Renal cortical epithelial cell (primary cell): ENCODE data around the gene HMOX1. TPM values are rescaled to one million over a fixed set of nuclear protein-coding genes. Genes with fewer than 3 reads are reported as not detected.

Experiments
- DNase-seq: peaks from one replicate; pipeline ENCODE4 v3.0.0-alpha.2; 2011; ENCODE audit warnings: low read depth
- total RNA-seq: library from RNA; depleted of rRNA; stranded (reverse); fragments of >200 nt; gene quantifications from 2 replicates; pipeline ENCODE4 v1.2.3, GENCODE V29; 2014

Gene HMOX1
- total RNA-seq, 1 donor from 2014 or later = 46.6 TPM

DNA sequence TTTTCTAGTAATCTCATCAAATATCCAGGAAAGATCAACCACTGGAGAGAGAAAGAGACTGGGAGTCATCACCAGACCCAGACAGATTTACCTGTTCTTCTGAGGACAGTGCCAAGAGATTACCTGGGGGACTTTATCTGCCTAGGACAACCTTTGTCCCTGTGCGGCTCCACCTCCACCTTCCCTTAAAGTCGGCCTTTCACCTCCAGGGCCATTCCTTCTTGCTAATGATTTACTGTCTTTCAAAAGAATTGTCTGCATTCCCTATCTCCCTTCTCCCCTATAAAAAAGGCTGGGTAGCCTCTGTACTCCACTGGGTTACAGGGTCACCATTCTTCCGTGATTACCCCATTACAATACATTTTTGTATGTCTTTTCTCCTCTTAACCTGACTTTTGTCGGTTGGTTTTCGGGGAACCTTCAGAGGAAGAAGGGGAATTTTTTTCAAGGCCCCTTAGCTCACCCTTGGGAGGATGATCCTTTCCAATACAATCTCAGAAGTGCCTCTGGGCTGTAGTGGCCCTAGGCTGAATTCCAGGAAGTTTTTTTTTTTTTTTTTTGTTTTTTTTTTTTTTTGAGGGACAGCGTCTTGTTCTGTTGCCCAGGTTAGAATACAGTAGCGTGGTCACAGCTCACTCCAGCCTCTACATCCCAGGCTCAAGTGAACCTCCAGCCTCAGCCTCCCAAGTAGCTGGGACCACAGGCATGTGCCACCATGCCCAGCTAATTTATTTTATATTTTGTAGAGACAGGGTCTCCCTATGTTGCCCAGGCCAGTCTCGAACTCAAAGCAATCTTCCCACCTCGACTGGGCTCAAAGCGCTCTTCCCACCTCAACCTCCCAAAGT lies 1.5 kb upstream of the HMOX1 start:
- DNase-seq = no peak

DNA sequence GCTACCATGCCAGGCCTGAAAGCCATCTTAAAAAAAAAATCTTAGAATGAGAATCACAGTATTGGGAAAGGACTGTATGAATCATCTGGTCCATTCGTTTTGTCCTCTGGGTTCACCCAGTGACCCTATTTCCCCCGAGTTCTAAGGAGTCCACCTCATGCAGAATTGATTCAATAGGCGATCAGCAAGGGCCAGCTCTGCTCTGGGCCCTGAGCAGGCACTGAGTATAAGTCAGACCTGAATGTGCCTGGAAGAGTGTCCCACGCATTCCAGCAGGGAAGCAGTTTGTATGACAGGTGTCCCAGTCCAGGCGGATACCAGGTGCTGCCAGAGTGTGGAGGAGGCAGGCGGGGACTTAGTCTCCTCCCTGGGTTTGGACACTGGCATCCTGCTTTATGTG lies 883 bp upstream of the HMOX1 start:
- peak; percentile 78 for DNase-seq

DNA sequence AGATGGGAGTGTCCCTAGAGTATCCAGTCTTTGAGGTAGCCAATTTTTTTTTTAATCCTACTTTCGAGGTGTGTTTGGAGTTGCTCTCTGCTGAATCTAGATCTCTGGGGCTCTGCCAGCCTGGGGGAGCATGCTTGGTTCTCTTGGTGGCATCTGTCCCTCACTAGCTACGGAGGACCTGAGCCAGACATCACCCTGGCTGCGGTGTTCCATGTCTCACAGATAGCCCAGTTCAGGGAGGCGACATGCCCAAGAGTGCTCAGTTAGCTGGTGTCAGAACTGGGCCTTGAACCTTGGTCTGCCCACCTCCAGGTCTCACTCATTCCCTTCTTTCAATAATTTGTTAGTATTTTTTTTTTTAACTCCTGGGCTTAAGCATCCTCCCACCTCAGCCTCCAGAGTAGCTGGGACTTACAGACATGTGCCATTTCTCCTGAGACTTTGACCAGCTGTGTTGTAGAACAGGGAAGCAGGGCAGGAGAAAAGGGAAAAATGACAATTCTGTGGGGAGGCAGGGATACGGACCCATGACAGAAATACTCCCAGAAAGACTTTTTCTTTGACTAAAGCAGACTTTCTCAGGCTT lies 621 bp downstream of the HMOX1 start:
- no peak for DNase-seq

DNA sequence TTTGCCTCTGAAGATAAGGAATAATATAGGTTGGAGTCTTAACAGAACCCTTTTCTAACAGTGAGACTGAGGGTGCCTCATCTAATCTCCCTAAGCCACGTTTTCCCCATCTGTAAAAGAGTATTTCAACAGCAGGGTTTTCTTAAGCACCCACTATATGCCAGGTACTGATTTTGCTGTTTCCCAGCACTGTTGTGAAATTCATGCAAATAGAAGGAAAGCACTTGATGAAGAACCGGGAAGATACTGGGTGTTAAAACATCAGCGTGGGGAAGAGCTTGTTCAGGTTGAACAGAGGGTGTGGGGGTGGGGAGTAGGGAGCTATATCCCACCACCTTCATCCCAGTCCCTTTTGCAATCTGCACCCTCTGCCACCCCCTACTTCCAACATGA lies 2.8 kb downstream of the HMOX1 start:
- no peak for DNase-seq

DNA sequence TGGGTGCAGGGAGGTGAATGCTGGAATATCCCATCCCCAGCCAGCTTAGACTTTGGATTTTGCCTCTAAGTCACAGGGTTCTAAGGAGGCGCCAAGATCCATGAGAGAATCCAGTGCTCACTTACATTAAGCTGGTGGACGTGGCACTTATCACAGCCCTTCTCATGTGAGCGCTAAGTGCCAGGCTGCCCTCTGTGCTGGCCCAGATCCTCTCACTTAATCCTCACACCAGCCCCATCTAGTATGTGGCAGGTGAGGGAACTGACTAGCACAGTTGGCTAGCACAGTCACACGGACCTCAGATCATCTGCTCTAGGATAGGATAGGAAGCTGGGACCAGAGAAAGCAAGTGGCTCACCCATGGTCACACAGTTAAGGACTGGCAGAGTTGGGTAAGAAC lies 3.6 kb downstream of the HMOX1 start:
- no peak for DNase-seq

DNA sequence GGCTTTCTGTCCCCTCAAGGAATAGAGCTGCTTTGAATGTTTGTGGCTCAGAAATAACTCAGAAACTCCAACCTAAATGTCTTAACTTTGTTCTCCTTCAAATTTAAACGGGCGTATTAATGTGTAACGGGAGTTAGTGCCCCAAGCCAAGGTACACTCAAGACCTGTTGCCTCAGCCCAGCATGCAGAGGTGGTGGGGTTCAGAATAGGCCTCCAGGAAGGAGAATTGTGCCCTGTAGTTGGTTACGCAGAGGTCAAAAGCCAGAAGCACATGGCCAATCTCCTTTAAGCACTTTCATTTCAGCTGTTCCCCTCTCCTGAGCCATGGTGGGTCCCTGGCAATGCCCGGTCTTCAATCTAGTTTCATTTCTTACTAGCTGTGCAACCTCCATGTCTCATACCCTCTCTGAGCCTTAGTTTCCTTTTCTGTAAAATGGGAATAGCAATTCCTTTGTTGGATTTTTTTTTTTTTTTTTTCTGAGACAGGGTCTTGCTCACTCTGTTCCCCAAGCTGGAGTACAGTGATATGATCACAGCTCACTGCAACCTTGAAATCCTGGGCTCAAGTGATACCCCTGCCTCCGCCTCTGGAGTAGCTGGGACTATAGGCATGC lies 4.2 kb downstream of the HMOX1 start:
- DNase-seq = peak; percentile 74

DNA sequence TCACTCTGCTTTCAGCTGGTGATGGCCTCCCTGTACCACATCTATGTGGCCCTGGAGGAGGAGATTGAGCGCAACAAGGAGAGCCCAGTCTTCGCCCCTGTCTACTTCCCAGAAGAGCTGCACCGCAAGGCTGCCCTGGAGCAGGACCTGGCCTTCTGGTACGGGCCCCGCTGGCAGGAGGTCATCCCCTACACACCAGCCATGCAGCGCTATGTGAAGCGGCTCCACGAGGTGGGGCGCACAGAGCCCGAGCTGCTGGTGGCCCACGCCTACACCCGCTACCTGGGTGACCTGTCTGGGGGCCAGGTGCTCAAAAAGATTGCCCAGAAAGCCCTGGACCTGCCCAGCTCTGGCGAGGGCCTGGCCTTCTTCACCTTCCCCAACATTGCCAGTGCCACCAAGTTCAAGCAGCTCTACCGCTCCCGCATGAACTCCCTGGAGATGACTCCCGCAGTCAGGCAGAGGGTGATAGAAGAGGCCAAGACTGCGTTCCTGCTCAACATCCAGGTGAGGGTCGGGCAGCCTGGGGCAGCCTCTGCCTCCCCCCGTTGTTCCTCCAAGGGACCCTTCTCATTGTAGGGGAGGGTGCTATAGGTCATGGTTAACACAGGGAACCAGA lies 5.9 kb downstream of the HMOX1 start:
- no peak for DNase-seq

DNA sequence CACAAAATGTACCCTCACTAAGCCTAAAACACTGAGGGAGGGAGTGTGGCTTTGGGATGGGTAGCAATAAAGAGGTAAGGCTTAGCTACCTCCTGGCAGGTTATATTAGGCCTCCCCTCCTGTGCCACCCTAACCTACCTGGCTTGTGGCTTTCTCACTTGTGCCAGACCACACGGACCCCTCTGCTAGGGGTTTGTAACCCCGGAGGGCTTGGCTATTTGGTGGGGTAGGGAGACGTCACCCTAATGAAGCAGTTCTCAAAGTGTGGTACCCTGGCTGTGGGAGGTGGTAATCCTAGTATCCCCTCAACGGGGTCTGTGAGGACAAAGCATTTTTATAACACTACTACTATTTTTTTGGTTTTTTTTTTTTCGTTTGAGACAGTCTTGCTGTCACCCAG lies 10.0 kb downstream of the HMOX1 start:
- DNase-seq = no peak

DNA sequence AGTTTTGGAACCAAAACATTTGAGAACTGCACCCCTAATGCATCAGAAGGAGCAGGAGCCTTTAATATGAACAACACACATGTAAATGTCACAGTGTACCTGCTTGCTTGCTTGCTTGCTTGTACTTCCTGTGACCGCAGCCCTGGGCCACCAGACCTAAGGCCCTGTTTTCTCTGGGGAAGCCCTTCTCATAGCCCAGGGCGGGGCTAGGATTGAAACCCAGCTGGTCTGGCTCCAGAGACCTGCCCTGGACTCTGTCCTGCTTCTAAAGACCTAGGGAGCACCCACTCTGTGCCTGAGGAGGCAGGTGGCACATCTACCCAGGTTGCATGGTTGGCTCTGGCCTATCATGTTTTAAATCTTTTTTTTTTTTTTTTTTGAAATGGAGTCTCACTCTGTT lies 11.5 kb downstream of the HMOX1 start:
- DNase-seq = no peak

DNA sequence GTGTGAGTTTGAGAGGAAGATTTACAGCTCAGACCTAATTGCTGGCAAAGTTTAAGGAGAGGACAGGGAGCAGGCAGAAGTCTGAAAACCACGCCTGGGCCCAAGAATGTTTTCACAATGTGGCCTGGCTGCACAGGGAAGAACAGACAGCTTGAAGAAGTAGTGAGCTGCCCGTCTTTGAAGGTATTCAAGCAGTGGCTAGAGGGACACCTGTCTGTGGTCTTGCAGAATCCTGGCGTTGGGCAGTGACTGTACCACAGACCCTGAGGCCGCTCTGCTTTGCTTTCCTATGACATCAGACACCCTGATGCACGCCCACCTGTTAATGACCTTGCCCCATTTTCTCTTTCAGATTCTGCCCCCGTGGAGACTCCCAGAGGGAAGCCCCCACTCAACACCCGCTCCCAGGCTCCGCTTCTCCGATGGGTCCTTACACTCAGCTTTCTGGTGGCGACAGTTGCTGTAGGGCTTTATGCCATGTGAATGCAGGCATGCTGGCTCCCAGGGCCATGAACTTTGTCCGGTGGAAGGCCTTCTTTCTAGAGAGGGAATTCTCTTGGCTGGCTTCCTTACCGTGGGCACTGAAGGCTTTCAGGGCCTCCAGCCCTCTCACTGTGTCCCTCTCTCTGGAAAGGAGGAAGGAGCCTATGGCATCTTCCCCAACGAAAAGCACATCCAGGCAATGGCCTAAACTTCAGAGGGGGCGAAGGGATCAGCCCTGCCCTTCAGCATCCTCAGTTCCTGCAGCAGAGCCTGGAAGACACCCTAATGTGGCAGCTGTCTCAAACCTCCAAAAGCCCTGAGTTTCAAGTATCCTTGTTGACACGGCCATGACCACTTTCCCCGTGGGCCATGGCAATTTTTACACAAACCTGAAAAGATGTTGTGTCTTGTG lies 12.5 kb downstream of the HMOX1 start:
- DNase-seq = no peak

DNA sequence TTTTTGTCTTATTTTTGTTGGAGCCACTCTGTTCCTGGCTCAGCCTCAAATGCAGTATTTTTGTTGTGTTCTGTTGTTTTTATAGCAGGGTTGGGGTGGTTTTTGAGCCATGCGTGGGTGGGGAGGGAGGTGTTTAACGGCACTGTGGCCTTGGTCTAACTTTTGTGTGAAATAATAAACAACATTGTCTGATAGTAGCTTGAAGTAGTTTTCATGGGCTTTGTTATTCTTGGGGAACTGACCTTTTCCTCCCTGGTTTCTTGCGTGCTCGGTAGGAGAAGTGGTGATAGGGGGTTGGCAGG lies 13.1 kb downstream of the HMOX1 start:
- peak; percentile 38 for DNase-seq

DNA sequence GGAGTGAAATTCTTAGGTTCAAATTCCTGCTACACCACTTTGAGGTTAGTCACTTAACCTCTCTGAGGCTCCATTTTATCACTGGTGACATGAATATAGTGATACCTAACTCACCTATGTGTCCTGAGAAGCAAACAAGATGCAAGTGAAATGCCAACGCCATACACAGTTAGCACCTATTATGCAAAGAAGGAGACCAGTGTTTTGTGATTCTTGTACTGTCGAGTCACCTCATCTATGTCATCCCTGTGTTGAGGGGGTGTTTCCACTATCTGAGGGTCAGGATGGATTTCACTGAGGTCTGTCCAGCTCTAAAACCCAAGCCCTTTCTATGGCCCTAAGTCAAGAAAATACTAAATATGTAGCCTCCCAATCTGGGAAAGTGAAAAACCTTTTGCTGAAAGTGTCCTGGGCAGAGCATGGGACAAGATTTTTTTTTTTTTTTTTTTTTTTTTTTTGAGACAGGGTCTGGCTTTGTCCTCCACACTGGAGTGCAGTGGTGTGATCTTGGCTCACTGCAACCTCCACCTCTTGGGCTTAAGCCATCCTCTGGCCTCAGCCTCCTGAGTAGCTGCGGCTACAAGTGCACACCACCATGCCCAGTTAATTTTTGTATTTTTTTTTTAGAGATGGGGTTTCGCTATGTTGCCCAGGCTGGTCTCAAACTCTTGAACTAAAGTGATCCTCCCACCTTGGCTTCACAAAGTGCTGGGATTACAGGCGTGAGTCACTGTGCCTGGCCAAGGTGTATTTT lies 14.1 kb downstream of the HMOX1 start:
- no peak for DNase-seq

DNA sequence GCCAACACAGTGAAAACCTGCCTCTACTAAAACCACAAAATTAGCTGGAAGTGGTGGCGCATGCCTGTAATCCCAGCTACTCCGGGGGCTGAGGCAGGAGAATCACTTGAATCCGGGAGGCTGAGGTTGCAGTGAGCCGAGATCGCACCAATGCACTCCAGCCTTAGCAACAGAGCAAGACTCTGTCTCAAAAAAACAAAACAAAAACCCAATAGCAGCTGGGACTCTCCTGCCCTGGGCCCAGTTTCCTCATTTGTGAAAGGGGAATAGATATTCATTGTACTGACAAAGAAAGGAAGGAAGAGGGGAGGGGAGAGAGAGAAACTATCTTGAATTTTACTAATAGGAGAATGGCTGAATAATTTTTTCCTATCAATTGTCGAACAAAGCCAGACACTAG lies 15.7 kb downstream of the HMOX1 start:
- peak; percentile 47 for DNase-seq

DNA sequence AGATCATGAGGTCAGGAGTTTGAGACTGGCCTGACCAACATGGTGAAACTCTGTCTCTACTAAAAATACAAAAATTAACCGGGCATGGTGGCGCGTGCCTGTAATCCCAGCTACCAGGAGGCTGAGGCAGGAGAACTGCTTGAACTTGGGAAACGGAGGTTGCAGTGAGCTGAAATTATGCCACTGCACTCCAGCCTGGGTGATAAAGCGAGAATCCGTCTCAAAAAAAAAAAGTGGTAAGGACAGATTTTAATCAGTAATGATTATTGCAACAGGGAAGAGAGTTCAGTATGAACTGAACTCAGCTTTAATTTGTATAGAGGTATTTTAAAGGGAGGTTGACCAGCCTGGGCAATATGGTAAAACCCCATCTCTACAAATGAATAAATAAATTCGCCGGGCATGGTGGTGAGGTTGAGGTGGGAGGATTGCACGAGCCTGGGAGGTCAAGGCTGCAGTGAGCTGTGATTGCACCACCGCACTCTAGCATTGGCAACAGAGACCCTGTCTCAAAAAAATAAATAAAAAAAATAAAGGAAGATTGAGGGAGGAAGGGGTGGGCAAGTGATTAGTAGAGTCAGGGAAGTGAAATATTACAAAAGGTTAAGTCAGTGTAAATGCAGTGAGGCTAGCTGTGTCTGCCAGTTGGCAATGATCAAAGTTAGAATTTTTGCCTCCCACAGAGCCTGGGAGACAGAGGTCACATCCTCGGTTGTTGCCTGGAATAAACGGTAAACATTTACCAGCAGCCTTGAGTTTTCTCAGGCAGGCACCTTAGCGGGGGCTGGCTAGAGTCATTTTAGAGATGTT lies 16.4 kb downstream of the HMOX1 start:
- DNase-seq = peak; percentile 97

DNA sequence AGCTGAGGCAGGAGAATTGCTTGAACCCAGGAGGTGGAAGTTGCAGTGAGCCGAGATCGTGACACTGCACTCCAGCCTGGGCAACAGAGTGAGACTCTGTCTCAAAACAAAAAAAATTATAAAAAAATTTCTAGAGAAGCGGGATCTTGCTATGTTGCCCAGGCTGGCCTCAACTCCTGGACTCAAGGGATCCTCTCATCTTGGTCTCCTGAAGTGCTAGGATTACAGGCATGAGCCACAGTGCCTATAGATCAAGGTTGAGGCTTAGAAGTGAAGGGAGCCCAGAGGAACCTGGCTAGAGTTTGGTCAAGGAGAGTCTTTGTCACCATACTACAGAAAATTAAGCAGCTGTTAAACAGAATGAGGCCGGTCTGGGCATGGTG lies 17.7 kb downstream of the HMOX1 start:
- no peak for DNase-seq

DNA sequence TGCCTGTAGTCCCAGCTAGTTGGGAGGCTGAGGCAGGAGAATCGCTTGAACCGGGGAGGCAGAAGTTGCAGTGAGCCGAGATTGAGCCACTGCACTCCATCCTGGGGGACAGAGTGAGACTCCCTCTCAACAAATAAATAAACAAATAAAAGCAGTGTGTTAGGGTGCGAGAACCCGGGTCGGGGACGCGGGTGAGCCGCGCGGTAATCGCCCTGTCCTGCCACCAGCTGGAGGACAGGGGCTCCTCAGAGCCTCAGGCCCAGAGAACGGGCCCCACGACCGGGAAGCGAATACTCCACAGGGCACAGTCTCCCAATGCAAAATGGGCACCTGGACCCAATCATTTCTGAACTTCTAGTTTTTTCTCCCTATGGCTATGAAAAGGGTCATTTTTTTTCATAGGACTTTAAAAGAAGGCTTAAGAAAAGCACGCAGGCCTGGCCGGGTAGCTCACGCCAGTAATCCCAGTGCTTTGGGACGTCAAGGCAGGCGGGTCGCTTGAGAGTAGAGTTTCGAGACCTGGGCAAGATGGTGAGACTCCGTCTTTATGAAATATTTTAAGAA lies 18.3 kb downstream of the HMOX1 start:
- DNase-seq = no peak

DNA sequence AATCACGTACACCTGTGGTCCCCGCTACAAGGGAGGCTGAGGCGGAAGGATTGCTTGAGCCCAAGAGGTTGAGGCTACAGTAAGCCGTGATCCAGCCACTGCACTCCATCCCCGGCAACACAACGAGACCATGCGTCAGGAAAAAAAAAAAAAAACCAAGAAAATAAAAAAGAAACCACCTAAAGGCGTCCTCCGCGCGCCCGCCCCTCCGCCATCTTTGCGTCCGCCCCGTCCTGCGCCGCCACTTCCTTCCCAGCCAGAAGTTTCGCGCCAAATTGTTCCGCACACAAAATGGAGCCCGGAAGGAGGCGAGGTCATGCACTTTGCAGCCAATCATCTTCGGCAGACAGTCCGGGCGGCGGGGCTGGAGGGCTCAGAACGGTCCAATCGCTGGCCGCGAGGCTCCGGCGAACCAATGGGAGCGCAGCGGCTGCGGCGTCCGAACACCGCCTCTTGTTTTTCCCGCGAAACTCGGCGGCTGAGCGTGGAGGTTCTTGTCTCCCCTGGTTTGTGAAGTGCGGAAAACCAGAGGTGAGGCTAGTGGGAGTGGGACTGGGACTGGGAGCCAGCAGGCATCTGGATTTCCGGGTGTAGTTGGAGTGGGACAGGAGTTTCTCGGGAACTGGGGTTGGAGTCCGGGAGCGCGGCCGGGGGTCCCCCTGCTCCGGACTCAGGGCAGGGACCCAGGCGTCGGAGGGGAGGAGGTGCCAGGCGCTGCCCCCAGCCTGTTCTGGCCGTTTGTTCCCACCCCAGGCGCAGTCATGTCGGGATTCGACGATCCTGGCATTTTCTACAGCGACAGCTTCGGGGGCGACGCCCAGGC lies 19.0 kb downstream of the HMOX1 start, which contains the start of gene MCM5:
MCM5 (plus strand) TSS at position 463 of the 823 bp plus-strand sequence; CDS start at position 762, 299 bp downstream.
- peak; percentile 92 for DNase-seq

DNA sequence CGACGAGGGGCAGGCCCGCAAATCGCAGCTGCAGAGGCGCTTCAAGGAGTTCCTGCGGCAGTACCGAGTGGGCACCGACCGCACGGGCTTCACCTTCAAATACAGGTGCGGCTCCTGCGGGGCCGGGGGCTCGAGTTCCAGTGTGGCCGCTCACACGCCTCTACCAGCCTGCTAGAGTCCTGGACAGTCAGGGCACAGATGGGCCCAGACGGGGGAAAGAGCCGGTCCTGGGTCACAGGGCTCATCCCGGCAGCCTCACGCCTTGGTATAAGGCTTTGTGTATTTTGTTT lies 19.6 kb downstream of the HMOX1 start:
- DNase-seq = no peak

DNA sequence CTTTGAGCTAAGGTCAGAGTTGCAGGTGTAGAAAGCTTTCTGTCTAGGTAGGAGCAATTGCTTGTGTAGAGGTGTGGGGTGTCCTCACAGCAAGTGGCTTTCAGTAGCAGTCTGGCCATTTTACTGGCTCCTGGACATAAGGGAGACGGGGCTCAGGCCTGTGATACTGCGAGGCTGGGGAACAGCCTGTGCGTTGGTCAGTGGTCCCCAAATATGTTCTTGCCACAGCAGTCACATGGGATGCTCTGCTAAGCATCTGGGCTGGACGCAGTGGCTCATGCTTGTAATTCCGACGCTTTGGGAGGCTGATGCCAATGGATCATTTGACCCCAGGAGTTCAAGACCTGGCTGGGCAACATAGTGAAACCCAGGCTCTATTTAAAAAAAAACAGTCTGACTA lies 21.0 kb downstream of the HMOX1 start:
- no peak for DNase-seq
